Measurements from ENCODE around the gene P2RY12.

DNA sequence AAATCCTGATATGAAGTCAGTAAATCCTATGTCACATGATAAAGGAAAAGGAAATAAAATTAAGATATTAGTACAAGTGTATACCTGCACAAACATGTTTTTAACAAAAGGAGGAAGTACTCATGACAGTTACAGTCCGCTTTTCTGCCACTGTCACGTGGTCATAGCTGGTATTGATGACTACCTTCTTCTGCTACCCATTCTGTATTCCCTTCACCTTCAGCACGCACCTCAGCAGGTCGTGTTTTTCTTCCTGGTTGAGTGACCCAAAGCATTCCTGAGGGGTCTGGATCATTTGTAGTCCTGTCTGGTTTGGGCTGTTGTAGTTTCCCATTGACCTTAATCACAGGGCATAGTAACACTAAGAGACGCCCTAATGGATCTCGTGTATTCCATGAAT is 35.3 kb upstream of the P2RY12 start:
- TF ChIP-seq, protein P1, sequence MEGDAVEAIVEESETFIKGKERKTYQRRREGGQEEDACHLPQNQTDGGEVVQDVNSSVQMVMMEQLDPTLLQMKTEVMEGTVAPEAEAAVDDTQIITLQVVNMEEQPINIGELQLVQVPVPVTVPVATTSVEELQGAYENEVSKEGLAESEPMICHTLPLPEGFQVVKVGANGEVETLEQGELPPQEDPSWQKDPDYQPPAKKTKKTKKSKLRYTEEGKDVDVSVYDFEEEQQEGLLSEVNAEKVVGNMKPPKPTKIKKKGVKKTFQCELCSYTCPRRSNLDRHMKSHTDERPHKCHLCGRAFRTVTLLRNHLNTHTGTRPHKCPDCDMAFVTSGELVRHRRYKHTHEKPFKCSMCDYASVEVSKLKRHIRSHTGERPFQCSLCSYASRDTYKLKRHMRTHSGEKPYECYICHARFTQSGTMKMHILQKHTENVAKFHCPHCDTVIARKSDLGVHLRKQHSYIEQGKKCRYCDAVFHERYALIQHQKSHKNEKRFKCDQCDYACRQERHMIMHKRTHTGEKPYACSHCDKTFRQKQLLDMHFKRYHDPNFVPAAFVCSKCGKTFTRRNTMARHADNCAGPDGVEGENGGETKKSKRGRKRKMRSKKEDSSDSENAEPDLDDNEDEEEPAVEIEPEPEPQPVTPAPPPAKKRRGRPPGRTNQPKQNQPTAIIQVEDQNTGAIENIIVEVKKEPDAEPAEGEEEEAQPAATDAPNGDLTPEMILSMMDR (IDR thresholded peaks at IDR 0.05): no peak
- no peak for TF ChIP-seq POLR2A (IDR thresholded peaks at IDR 0.05)
